Fibroblast of lung (primary cell): Measurements from ENCODE around the gene MOXD1. TPM values are rescaled to one million over a fixed set of nuclear protein-coding genes. Genes with fewer than 3 reads are reported as not detected.

Source experiments
- DNase-seq, 2 donors: peaks; one replicate each; pipeline versions ENCODE4 v3.0.0 to v3.0.0-alpha.2; 2010; ENCODE audit warnings: low read depth in 2 of 2
- H2AFZ ChIP-seq: 2 replicates; pipeline ENCODE4 v1.5.1; 2012; ENCODE audit warnings: low read length, control low read depth, inconsistent platforms
- H3K27ac ChIP-seq: 2 replicates; pipeline ENCODE4 v1.5.1; 2011; ENCODE audit warnings: low read length, control low read depth; ENCODE audit not compliant: insufficient read depth
- H3K27me3 ChIP-seq: 2 replicates; pipeline ENCODE4 v1.5.1; 2011; ENCODE audit warnings: mild to moderate bottlenecking, low read length; ENCODE audit not compliant: control insufficient read depth, insufficient read depth
- H3K36me3 ChIP-seq: 2 replicates; pipeline ENCODE4 v1.5.1; 2011; ENCODE audit warnings: low read length; ENCODE audit not compliant: control insufficient read depth, insufficient read depth
- H3K4me1 ChIP-seq: 2 replicates; pipeline ENCODE4 v1.5.1; 2011; ENCODE audit warnings: low read length; ENCODE audit not compliant: control insufficient read depth, insufficient read depth; ENCODE audit errors: extremely low read depth
- H3K4me2 ChIP-seq: 2 replicates; pipeline ENCODE4 v1.5.1; 2011; ENCODE audit warnings: low read length, control low read depth; ENCODE audit not compliant: insufficient read depth; ENCODE audit errors: extremely low read depth
- H3K4me3 ChIP-seq, 4 experiments: fragments of 200-600 bp in 1 of 4; sonication (generic) in 1 of 4; replicated peaks in 1 of 4; 2 replicates each; pipeline ENCODE4 v1.5.1; 2011 to 2016; ENCODE audit warnings: low read length in 4 of 4, low read depth in 3 of 4, mild to moderate bottlenecking in 3 of 4, control low read depth in 2 of 4, inconsistent platforms in 1 of 4, mixed read lengths in 1 of 4; ENCODE audit not compliant: insufficient read depth in 1 of 4; ENCODE audit errors: control extremely low read depth in 1 of 4
- H3K79me2 ChIP-seq: 2 replicates; pipeline ENCODE4 v1.5.1; 2012; ENCODE audit warnings: mild to moderate bottlenecking, low read length, inconsistent platforms; ENCODE audit not compliant: control insufficient read depth, insufficient read depth
- H3K9ac ChIP-seq: 2 replicates; pipeline ENCODE4 v1.5.1; 2011; ENCODE audit warnings: mild to moderate bottlenecking, low read length, control low read depth; ENCODE audit not compliant: insufficient read depth
- H3K9me3 ChIP-seq: 2 replicates; pipeline ENCODE4 v1.5.1; 2012; ENCODE audit warnings: low read depth, low read length; ENCODE audit not compliant: control insufficient read depth, insufficient read depth
- H4K20me1 ChIP-seq: 2 replicates; pipeline ENCODE4 v1.5.1; 2011; ENCODE audit warnings: low read length; ENCODE audit not compliant: control insufficient read depth, insufficient read depth; ENCODE audit errors: extremely low read depth
- EZH2 ChIP-seq: IDR thresholded peaks from 2 replicates; pipeline ENCODE4 v1.5.1; 2012; ENCODE audit warnings: low read length, control low read depth, mild to moderate bottlenecking; ENCODE audit errors: missing control alignments
- polyA plus RNA-seq, 2 donors: library from polyadenylated mRNA; depleted of rRNA in 1 of 2; stranded (reverse) in 1 of 2; unstranded in 1 of 2; fragments of >200 nt; gene quantifications; 2 replicates each; pipeline ENCODE4 v1.2.1, GENCODE V29; 2011 to 2012; ENCODE audit warnings: missing spikeins in 1 of 2
- total RNA-seq: library from RNA; depleted of rRNA; stranded (reverse); fragments of >200 nt; gene quantifications from 2 replicates; pipeline ENCODE4 v1.2.1, GENCODE V29; 2014
- TF ChIP-seq, protein P1 (sequence below), 2 donors: IDR thresholded peaks in 1 of 2; conservative IDR thresholded peaks in 1 of 2; 1 replicate in 1 of 2; 2 replicates in 1 of 2; pipeline ENCODE4 v1.5.1; 2011 to 2012; ENCODE audit warnings: low read length in 2 of 2, control low read depth in 1 of 2, inconsistent platforms in 1 of 2, low read depth in 1 of 2, mild to moderate bottlenecking in 1 of 2

MOXD1 gene
- total and polyA plus RNA-seq, 2 donors (not counting 1 experiment from before 2014, with no cell fraction given) = 89.8 to 100 TPM

DNA sequence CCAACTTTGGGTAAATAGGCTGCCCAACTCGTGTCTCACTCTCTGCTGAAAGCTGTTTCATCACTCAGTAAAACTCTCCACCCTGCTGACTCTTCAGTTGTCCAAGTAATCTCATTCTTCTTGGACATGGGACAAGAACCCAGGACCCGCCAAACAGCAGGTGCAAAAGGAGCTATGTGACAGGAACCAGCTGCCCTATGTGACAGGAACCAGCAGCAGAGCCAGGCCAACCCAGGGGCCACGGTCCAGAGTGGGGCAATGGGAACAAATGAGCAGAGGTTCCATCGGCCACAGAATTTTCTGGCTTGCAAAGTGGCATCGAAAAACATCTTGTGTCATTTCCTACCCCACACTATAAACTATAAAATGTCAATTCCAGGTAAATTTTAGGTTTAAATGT lies 56.5 kb downstream of the MOXD1 start:
- Histone ChIP-seq H3K9ac (no peak overlapping the region), H3K4me3 (no peak overlapping the region), H4K20me1 (no peaks in the 10 kb centered on the region), H3K9me3 (no peaks in the 10 kb centered on the region), H3K4me2 (no peak overlapping the region), H3K79me2 (no peaks in the 10 kb centered on the region), H3K36me3 (no peaks in the 10 kb centered on the region), H3K27ac (no peak overlapping the region), H2AFZ (no peak overlapping the region), H3K27me3 (no peaks in the 10 kb centered on the region), H3K4me1 (no peaks in the 10 kb centered on the region)
- DNase-seq = no peak
- no peak for TF ChIP-seq EZH2
- TF ChIP-seq, protein P1, sequence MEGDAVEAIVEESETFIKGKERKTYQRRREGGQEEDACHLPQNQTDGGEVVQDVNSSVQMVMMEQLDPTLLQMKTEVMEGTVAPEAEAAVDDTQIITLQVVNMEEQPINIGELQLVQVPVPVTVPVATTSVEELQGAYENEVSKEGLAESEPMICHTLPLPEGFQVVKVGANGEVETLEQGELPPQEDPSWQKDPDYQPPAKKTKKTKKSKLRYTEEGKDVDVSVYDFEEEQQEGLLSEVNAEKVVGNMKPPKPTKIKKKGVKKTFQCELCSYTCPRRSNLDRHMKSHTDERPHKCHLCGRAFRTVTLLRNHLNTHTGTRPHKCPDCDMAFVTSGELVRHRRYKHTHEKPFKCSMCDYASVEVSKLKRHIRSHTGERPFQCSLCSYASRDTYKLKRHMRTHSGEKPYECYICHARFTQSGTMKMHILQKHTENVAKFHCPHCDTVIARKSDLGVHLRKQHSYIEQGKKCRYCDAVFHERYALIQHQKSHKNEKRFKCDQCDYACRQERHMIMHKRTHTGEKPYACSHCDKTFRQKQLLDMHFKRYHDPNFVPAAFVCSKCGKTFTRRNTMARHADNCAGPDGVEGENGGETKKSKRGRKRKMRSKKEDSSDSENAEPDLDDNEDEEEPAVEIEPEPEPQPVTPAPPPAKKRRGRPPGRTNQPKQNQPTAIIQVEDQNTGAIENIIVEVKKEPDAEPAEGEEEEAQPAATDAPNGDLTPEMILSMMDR (conservative IDR thresholded peaks at IDR 0.05 in 1 of 2, IDR thresholded peaks at IDR 0.05 in 1 of 2; ENCODE audit: low read depth in 1 of 2, low read length in 2 of 2) = no peak

DNA sequence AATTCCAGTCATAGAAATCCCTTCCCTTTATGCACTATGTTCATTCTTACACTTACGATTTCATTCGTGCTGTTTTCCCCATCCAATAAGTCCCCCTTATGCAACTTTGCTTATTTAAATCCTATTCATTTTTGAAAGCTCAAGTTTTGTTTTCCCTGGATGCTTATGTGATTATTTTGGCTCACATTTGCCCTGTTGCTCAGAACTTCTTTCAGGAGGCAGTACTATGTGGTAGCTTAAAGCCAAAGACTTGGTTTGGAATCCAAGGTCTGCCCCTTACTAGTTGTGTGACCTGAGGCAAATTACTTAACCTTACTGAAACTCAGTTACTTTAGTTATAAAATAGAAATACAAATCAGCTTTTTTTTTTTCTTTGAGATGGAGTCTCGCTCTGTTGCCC lies 59.6 kb downstream of the MOXD1 start:
- Histone ChIP-seq H2AFZ (no peak overlapping the region), H3K27ac (no peak overlapping the region), H3K4me2 (no peak overlapping the region), H4K20me1 (no peaks in the 10 kb centered on the region), H3K4me3 (no peak overlapping the region), H3K36me3 (no peaks in the 10 kb centered on the region), H3K4me1 (no peaks in the 10 kb centered on the region), H3K9ac (no peak overlapping the region), H3K9me3 (no peaks in the 10 kb centered on the region), H3K27me3 (no peaks in the 10 kb centered on the region), H3K79me2 (no peaks in the 10 kb centered on the region)
- no peak for TF ChIP-seq EZH2
- TF ChIP-seq, protein P1 (conservative IDR thresholded peaks at IDR 0.05 in 1 of 2, IDR thresholded peaks at IDR 0.05 in 1 of 2; ENCODE audit: low read depth in 1 of 2, low read length in 2 of 2) = no peak
- peak in 1 of 2 donors; percentile 42 for DNase-seq

DNA sequence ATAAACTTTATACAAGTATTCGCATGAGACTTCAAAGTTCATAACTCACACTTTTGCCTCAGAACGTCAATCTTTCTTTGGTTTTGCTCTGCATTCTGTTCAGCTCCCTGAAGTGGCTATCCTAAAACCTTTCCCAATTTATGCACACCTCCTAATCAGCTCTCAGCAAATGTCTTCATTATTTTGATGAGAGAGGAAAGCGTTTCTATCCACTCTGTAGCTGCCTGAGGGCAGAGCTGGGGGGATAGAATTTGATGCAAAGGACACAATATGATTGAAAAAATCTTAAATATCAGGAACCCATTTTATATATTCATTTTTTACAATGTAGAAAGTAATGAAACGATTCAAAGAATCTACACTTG lies 66.8 kb downstream of the MOXD1 start:
- Histone ChIP-seq H2AFZ (no peak overlapping the region), H3K9me3 (no peaks in the 10 kb centered on the region), H3K4me3 (no peak overlapping the region), H3K4me2 (peak overlapping the region; percentile 48), H3K36me3 (no peaks in the 10 kb centered on the region), H3K4me1 (peaks cover 2% of the 10 kb centered on the region), H3K9ac (no peak overlapping the region), H4K20me1 (no peaks in the 10 kb centered on the region), H3K79me2 (no peaks in the 10 kb centered on the region), H3K27ac (no peak overlapping the region), H3K27me3 (no peaks in the 10 kb centered on the region)
- TF ChIP-seq, protein P1 (conservative IDR thresholded peaks at IDR 0.05 in 1 of 2, IDR thresholded peaks at IDR 0.05 in 1 of 2; ENCODE audit: low read depth in 1 of 2, low read length in 2 of 2) = no peak
- TF ChIP-seq EZH2 = no peak
- no peak for DNase-seq
